IPS DF 6.9 (cell line): ENCODE results near the gene ICE1.
"Not testable (repeated sequence)": the region's sequence is repeated elsewhere in the genome, so short reads cannot be mapped to it uniquely, and the experiment has no call there.

Experiments
- DNase-seq: peaks from one replicate; pipeline ENCODE4 v3.0.0-alpha.2; 2013; ENCODE audit warnings: low read depth, low spot score
- H3K27ac ChIP-seq: one replicate; pipeline ENCODE4 v1.5.1; 2013; ENCODE audit warnings: low read length, control low read depth
- H3K27me3 ChIP-seq: 2 replicates; pipeline ENCODE4 v1.6.1; 2013; ENCODE audit warnings: mild to moderate bottlenecking, low read length; ENCODE audit not compliant: control insufficient read depth, insufficient read depth
- H3K36me3 ChIP-seq: 2 replicates; pipeline ENCODE4 v1.6.1; 2013; ENCODE audit warnings: low read length; ENCODE audit not compliant: control insufficient read depth, insufficient read depth
- H3K4me1 ChIP-seq: 2 replicates; pipeline ENCODE4 v1.6.1; 2013; ENCODE audit warnings: low read length; ENCODE audit not compliant: control insufficient read depth, insufficient read depth
- H3K4me3 ChIP-seq: 2 replicates; pipeline ENCODE4 v1.5.1; 2013; ENCODE audit warnings: mild to moderate bottlenecking, low read length
- H3K9me3 ChIP-seq: 2 replicates; pipeline ENCODE4 v1.6.1; 2013; ENCODE audit warnings: low read length, inconsistent platforms; ENCODE audit not compliant: control insufficient read depth, insufficient read depth
- WGBS: extraction: QIAGEN DNeasy Blood & Tissue Kit; methylation state at CpG from one replicate; pipeline ENCODE4 v1.1.7; 2013; ENCODE audit warnings: mixed read lengths, missing lambda C conversion rate; ENCODE audit not compliant: insufficient read length, insufficient coverage; 5-methylcytosine and 5-hydroxymethylcytosine counted together

The ICE1 gene

DNA sequence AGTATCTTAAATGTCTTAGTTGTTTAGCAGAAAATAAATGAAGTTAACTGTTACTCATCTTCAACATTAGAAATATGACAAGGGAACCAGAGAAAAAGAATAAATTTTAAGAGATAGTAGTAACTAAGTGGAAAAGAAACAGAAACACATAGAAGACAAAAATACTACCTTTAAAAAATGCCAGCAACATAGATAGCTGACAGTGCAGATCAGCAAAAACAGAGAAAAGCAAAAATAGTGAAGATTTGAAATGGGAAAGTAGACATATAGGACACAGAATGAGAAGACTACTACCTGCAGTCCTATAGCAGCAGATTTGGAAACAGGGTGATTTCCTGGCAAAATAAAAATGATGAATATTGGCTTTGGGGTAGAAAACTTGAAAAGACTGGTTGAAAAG, 48.5 kb downstream of the ICE1 start:
- Histone ChIP-seq H3K27ac (no peak overlapping the region), H3K4me1 (no peaks in the 10 kb centered on the region), H3K9me3 (no peaks in the 10 kb centered on the region), H3K36me3 (peaks cover 5% of the 10 kb centered on the region; the same call in 1 of the 2 replicates), H3K4me3 (no peak overlapping the region), H3K27me3 (no peaks in the 10 kb centered on the region)
- DNase-seq: no peak

DNA sequence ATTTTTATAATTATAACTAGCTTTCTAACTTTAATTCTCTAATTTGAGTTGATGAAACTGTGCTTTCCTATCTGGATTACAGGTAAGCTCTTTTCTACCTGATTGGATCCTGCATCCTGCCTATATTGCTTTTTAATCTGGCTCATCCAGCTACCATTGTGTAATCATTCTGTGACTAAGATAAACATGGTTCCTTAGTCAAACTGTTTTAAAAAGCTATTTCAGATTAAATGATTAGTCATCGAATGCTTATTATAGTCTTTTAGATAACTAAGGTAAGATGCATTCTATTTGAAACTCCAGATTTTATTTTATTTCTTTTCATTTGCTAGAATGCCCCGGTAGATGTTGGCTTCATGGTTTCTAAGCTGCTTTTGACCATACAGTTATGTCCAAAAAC, 50.7 kb downstream of the ICE1 start:
- no peak for DNase-seq
- H3K4me3 ChIP-seq: no peak overlapping the region
- H3K9me3 ChIP-seq: no peaks in the 10 kb centered on the region
- no peak overlapping the region for H3K27ac ChIP-seq
- no peaks in the 10 kb centered on the region for H3K4me1 ChIP-seq
- H3K36me3 ChIP-seq: peaks cover 5% of the 10 kb centered on the region; the same call in 1 of the 2 replicates
- no CpG with 5 or more reads among the region's 2 CpGs for WGBS
- H3K27me3 ChIP-seq: no peaks in the 10 kb centered on the region

DNA sequence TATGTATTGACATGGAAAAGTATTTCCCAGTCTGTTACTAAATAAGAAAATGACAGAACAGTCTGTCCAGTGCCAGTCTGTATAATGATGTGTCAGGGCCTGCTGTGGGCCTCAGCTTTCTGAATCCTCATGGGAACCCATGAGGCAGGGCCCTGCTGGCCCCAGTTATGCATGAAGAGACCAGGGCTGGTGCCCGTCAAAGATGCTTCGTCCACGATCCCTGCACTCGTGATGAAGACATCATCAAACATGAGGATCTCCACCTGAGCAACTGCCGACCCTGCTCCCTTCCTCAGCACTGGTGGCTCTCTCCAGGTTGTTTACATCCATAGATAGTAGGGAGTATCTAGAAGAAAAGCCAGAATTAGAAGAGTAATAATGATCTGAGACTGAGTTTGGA, 52.5 kb downstream of the ICE1 start:
- Histone ChIP-seq H3K27ac (no peak overlapping the region), H3K36me3 (peaks cover 5% of the 10 kb centered on the region; the same call in 1 of the 2 replicates), H3K27me3 (no peaks in the 10 kb centered on the region), H3K4me1 (no peaks in the 10 kb centered on the region), H3K9me3 (no peaks in the 10 kb centered on the region), H3K4me3 (no peak overlapping the region)
- DNase-seq: no peak
- no CpG with 5 or more reads among the region's 5 CpGs for WGBS

DNA sequence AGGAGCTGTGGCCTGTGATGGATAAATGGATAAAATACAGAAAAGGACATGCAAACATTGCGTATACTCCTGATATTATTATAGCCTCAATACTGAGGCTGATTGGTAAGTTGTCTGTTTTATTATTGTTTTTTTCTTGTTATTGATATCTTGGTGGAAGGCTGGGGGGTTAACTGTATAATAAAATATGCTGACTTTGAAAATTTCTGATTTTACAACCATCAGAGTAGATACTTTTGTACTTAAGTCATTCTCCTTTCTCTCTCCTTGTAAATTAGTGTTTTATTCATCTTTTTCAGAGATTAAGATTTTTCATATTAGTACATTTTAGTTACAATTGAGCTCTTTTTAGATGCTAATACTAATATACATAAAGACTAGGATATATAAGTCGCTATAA, 53.5 kb downstream of the ICE1 start:
- Histone ChIP-seq H3K4me3 (no peak overlapping the region), H3K4me1 (no peaks in the 10 kb centered on the region), H3K27ac (no peak overlapping the region), H3K9me3 (no peaks in the 10 kb centered on the region), H3K36me3 (peaks cover 5% of the 10 kb centered on the region; the same call in 1 of the 2 replicates), H3K27me3 (no peaks in the 10 kb centered on the region)
- no peak for DNase-seq
- whole genome bisulfite sequencing: no CpG with 5 or more reads among the region's 2 CpGs

DNA sequence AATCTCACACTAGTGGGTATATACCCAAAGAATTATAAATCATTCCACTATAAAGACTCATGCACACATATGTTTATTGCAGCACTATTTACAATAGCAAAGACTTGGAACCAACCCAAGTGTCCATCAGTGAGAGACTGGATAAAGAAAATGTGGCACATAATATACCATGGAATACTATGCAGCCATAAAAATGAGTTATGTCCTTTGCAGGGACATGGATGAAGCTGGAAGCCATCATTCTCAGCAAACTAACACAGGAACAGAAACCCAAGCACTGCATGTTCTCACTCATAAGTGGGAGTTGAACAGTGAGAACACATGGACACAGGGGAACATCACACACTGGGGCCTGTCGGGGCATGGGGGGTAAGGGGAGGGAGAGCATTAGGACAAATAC, 57.1 kb downstream of the ICE1 start:
- H3K4me1 ChIP-seq, H3K36me3 ChIP-seq, DNase-seq, H3K9me3 ChIP-seq, H3K4me3 ChIP-seq, H3K27me3 ChIP-seq, H3K27ac ChIP-seq: not testable (repeated sequence)
- WGBS: no CpG with 5 or more reads among the region's 1 CpG

DNA sequence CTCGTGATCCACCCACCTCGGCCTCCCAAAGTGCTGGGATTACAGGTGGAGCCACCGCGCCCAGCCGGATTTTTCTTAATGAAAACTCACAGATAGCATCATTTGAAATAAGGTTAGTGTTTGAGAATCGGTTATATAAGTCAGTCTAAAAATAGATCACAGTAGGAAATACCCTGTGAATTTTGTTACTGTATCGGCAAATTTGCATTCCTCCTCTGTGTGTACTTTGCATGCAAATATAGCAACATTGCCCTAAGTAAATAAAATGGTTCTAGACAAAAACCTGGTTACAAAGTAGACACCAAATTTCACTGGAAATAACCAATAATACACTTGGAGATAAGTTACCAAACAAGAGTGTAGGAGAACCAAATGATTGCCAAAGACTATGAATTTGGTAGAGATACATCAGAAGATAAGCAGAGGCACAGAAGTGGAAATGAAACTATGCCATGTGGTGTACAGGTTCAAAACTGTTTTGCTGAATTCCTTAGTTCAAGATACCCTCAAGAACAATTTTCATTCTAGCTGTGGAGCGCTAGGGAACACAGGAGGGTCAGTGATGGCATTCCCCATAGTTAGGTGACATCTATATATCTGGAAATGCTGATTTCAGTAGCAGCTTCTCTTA, 58.1 kb downstream of the ICE1 start:
- no peak for DNase-seq
- no peak overlapping the region for H3K4me3 ChIP-seq
- H3K36me3 ChIP-seq: peaks cover 4% of the 10 kb centered on the region; the same call in 1 of the 2 replicates
- no peak overlapping the region for H3K27ac ChIP-seq
- no peaks in the 10 kb centered on the region for H3K4me1 ChIP-seq
- no peaks in the 10 kb centered on the region for H3K27me3 ChIP-seq
- WGBS: no CpG with 5 or more reads among the region's 8 CpGs
- no peaks in the 10 kb centered on the region for H3K9me3 ChIP-seq

DNA sequence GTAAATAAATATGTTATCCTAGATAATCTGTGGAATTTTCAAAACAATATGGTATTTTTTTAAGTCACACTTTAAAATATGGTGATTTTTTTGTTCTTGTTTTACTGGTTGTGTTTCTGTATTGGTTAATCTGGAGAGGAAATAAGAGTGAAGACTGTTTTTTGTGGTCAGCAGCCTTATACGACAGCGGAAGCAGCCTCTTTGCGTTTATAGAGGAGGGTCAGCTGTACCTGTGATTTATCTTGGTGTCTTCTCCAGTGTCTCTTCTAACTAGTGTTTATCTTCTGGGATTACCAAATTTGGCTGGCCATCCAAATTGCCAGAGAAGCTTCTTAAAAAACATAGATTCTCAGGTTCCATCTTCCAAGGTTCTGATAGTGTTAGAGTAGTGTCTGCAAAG, 58.7 kb downstream of the ICE1 start:
- Histone ChIP-seq H3K27ac (no peak overlapping the region), H3K27me3 (no peaks in the 10 kb centered on the region), H3K4me3 (no peak overlapping the region), H3K36me3 (peaks cover 3% of the 10 kb centered on the region; the same call in 1 of the 2 replicates), H3K4me1 (no peaks in the 10 kb centered on the region), H3K9me3 (no peaks in the 10 kb centered on the region)
- no peak for DNase-seq
- WGBS: no CpG with 5 or more reads among the region's 3 CpGs

DNA sequence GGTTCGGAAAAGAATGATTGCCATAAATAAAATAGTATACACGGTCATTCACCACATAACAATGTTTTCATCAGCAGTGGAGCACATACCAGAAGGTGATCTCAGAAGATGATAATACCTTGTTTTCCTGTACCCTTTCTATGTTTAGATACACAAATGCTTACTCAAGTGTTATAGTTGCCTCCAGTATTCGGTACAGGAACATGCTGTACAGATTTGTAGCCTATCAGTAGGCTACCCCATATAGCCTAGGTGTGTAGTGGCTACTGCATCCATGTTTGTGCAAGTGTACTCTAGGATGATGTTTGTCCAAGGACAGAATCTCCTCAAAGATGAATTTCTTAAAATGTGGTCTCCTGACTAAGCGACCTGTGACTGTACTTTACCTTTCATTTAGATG, 59.2 kb downstream of the ICE1 start:
- no peak for DNase-seq
- Histone ChIP-seq H3K27ac (no peak overlapping the region), H3K36me3 (no peaks in the 10 kb centered on the region), H3K4me1 (no peaks in the 10 kb centered on the region), H3K9me3 (no peaks in the 10 kb centered on the region), H3K27me3 (no peaks in the 10 kb centered on the region), H3K4me3 (no peak overlapping the region)
- no CpG with 5 or more reads among the region's 4 CpGs for WGBS

DNA sequence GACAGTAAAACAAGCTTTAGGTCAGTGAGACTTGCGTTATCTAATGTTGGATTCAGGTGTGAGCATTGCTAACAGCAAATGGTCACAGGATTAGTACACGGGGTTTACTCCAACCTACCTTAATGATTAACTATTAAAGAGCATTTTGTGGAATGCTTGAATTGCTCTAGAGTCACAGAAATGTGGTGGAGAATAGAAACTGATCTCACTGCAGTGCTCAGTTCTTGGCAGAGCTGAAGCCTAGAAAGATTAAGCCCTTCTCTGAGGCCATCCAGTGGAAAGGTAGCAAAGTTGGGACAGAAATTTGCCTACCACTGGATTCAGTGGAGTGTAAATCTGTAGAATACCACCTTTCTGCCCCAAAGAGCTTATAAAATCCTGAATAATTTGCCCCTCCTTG, 60.9 kb downstream of the ICE1 start:
- Histone ChIP-seq H3K36me3 (no peaks in the 10 kb centered on the region), H3K4me1 (no peaks in the 10 kb centered on the region), H3K27ac (no peak overlapping the region), H3K27me3 (no peaks in the 10 kb centered on the region), H3K4me3 (no peak overlapping the region), H3K9me3 (no peaks in the 10 kb centered on the region)
- DNase-seq: no peak
- no CpG with 5 or more reads among the region's 2 CpGs for WGBS

DNA sequence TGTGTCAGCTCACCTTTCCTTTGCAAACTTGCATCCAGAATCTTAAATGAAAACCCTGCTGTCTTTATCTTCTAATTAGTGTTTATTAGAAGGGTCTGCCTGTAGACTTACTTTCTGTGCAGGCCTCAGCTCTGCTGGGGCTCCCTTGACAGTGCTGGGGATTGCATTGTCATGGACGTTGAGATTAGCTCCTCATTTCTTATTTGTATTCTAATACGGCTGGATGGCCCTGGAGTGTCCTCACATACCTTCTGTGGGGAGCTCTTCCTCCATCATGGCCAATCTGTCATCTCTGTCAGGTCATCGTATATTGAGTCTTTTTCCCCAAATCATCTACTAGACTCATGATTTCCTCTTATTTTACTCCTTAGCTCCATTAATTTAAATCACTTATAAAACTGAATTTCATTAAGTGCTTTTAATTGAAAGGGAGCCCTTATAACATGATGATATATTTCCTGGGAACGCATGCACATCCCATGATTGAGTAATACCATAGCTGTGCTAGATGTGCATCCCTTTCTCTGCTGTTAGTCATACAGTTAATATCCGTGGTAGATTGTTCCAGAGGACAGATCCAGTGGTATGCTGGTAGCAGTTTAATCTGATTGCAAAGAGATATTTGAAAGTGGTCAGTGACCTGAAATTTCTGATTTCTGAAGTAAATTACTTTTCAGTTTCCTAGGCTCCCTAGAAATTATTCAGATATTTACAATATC, 61.6 kb downstream of the ICE1 start:
- no peaks in the 10 kb centered on the region for H3K9me3 ChIP-seq
- H3K27me3 ChIP-seq: no peaks in the 10 kb centered on the region
- no peak for DNase-seq
- H3K4me3 ChIP-seq: no peak overlapping the region
- no CpG with 5 or more reads among the region's 5 CpGs for WGBS
- H3K27ac ChIP-seq: no peak overlapping the region
- no peaks in the 10 kb centered on the region for H3K4me1 ChIP-seq
- no peaks in the 10 kb centered on the region for H3K36me3 ChIP-seq

DNA sequence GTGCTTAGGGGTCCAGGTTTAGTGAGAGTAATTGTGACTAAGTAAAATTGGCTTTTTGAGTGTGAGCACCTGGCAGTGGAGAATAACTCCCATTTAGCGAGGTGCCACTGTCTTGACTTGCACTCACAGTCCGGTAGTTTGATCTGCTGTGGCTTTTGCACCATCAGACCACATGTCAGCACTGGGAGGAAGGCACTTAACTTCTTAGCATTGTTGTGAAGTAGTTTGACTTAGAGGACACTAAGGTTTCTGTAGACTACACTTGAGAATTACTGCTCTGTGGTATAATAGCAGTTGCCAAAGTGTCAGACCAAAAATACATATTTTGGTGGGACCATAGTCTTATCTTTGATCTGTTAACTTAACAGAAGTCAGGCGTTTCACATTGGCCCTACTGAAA, 63.6 kb downstream of the ICE1 start:
- no CpG with 5 or more reads among the region's 3 CpGs for WGBS
- Histone ChIP-seq H3K9me3 (no peaks in the 10 kb centered on the region), H3K27me3 (no peaks in the 10 kb centered on the region), H3K27ac (no peak overlapping the region), H3K4me3 (no peak overlapping the region), H3K36me3 (no peaks in the 10 kb centered on the region), H3K4me1 (no peaks in the 10 kb centered on the region)
- DNase-seq: no peak
